ENCODE measurements around the gene CASP9.

GRCh38 chr1:15515022-15515663, 8.9 kb downstream of the CASP9 start:
- TF ChIP-seq EZH2phosphoT487 (IDR thresholded peaks at IDR 0.05; ENCODE audit: unreplicated experiment) (no peak), EZH2 (IDR thresholded peaks at IDR 0.05; ENCODE audit: low read depth, unreplicated experiment) (no peak), POLR2AphosphoS5 (IDR thresholded peaks at IDR 0.05; ENCODE audit: low read depth) (no peak), ZNF331 (CRISPR knock-in tag; IDR thresholded peaks at IDR 0.05; ENCODE audit: low read depth) (no peak), STAT1 (IDR thresholded peaks at IDR 0.05; ENCODE audit: unreplicated experiment) (no peak)
- TF ChIP-seq, protein P1, sequence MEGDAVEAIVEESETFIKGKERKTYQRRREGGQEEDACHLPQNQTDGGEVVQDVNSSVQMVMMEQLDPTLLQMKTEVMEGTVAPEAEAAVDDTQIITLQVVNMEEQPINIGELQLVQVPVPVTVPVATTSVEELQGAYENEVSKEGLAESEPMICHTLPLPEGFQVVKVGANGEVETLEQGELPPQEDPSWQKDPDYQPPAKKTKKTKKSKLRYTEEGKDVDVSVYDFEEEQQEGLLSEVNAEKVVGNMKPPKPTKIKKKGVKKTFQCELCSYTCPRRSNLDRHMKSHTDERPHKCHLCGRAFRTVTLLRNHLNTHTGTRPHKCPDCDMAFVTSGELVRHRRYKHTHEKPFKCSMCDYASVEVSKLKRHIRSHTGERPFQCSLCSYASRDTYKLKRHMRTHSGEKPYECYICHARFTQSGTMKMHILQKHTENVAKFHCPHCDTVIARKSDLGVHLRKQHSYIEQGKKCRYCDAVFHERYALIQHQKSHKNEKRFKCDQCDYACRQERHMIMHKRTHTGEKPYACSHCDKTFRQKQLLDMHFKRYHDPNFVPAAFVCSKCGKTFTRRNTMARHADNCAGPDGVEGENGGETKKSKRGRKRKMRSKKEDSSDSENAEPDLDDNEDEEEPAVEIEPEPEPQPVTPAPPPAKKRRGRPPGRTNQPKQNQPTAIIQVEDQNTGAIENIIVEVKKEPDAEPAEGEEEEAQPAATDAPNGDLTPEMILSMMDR (conservative IDR thresholded peaks at IDR 0.05; ENCODE audit: low read depth in 2 of 2): no peak
- TF ChIP-seq, protein P2, sequence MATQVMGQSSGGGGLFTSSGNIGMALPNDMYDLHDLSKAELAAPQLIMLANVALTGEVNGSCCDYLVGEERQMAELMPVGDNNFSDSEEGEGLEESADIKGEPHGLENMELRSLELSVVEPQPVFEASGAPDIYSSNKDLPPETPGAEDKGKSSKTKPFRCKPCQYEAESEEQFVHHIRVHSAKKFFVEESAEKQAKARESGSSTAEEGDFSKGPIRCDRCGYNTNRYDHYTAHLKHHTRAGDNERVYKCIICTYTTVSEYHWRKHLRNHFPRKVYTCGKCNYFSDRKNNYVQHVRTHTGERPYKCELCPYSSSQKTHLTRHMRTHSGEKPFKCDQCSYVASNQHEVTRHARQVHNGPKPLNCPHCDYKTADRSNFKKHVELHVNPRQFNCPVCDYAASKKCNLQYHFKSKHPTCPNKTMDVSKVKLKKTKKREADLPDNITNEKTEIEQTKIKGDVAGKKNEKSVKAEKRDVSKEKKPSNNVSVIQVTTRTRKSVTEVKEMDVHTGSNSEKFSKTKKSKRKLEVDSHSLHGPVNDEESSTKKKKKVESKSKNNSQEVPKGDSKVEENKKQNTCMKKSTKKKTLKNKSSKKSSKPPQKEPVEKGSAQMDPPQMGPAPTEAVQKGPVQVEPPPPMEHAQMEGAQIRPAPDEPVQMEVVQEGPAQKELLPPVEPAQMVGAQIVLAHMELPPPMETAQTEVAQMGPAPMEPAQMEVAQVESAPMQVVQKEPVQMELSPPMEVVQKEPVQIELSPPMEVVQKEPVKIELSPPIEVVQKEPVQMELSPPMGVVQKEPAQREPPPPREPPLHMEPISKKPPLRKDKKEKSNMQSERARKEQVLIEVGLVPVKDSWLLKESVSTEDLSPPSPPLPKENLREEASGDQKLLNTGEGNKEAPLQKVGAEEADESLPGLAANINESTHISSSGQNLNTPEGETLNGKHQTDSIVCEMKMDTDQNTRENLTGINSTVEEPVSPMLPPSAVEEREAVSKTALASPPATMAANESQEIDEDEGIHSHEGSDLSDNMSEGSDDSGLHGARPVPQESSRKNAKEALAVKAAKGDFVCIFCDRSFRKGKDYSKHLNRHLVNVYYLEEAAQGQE (IDR thresholded peaks at IDR 0.05; ENCODE audit: unreplicated experiment): no peak
